ENCODE results near the gene BCKDHB.

DNA sequence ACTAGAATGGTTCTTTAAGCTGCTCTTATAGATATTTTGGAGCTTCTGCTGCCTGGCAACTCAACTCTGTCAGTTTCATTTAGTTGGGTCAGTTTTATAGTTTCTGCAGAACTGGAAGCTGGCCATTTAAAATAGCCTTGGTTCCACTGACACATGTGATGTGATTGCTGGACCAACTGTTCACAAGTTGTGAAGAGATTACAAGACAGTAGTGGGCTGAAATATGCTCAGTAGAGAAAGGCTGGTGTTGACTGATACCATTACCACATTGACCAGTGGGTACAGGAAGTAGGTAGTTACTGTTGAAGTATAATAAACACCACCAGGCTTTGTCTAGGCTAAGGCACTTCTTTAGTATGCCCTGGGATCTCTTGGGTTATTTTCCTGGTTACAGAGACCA, 39.0 kb downstream of the BCKDHB start:
- TF ChIP-seq CTCF (IDR thresholded peaks at IDR 0.05 in 8 of 11, conservative IDR thresholded peaks at IDR 0.05 in 3 of 11), result no peak
- no peak for TF ChIP-seq POLR2AphosphoS5 (IDR thresholded peaks at IDR 0.05)
